ENCODE data around the gene LAMB2.

DNA sequence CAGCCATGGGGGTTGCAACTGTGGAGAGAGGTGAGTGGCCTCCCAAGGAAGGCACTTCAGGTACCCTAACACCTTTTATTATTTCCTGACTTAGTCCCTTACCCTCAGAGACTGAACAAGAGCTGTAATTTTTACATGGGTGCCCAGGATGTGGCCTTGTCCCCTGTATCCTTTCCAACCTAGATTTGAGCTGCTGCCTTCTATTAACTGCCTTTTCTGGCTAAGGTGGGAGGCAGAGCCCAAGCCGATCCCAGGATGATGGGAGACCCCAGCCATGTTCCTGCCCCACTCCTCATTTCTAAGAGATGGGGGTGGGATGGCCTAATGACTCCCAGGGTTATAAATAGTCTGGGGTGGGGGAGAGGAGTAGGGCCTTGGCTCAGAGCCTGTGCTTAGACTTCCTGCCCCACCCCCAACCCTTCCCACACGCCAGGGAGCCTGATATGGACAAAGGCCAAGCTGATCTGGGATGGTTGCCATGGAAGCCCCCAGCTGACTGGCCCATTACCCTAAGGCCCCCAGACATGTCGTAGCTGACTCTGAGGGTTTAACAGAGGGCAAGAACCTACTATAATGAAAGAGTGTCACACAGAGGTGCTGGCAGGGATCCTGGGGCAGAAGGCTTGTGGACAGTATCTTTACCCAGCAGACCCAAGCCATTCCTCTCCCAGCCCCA, 40.4 kb upstream of the LAMB2 start:
- no peak for TF ChIP-seq EZH2 (IDR thresholded peaks at IDR 0.05)
- no peak for TF ChIP-seq POLR2AphosphoS5 (IDR thresholded peaks at IDR 0.05; ENCODE audit: borderline replicate concordance, low read depth, low read length)
- TF ChIP-seq FOXP2 (optimal IDR thresholded peaks at IDR 0.05; ENCODE audit: control extremely low read depth, extremely low read length, insufficient read depth) = no peak

Measured in SK-N-MC (cell line).